ENCODE data around the gene CCS. TPM values are rescaled to one million over a fixed set of nuclear protein-coding genes. Genes with fewer than 3 reads are reported as not detected.

CCS gene
- total and polyA plus RNA-seq, 8 donors, result 16.9 to 125 (median 20.8) TPM

GRCh38 chr11:66607126-66607834 is 14.3 kb downstream of the CCS start:
- H3K27me3 ChIP-seq, result no peaks in the 10 kb centered on the region
- no peak overlapping the region for H3K4me3 ChIP-seq
- DNase-seq (peak; percentile 68 to 84 (median 70)), FAIRE-seq (no peak), ATAC-seq (peak; percentile 79 to 96 (median 91))
- no peak for TF ChIP-seq CTCF (IDR thresholded peaks at IDR 0.05)
- H3K36me3 ChIP-seq, result peaks cover 0 to 7% (median 5%) of the 10 kb centered on the region in 3 donors
- H3K27ac ChIP-seq, result peak overlapping the region in 3 of 4 donors; percentile 28 to 68 (median 62)
- H3K9me3 ChIP-seq, result no peaks in the 10 kb centered on the region
- WGBS, 2 donors, result 12 to 27% methylated on average over 8 of the region's 8 CpGs
- peaks cover 4 to 13% (median 12%) of the 10 kb centered on the region in 3 donors for H3K4me1 ChIP-seq
- intact Hi-C loops (cut with DNase I), result no loop called here

GRCh38 chr11:66609721-66610617 is 17.0 kb downstream of the CCS start:
- 41 to 58% methylated on average over 4 of the region's 4 CpGs for WGBS, 2 donors
- H3K4me1 ChIP-seq, result peaks cover 4 to 13% (median 12%) of the 10 kb centered on the region in 3 donors
- TF ChIP-seq CTCF (IDR thresholded peaks at IDR 0.05), result no peak
- FAIRE-seq, result no peak
- intact Hi-C loops (cut with DNase I), result no loop called here
- no peaks in the 10 kb centered on the region for H3K27me3 ChIP-seq
- peaks cover 0 to 7% (median 5%) of the 10 kb centered on the region in 3 donors for H3K36me3 ChIP-seq
- H3K27ac ChIP-seq, result no peak overlapping the region
- H3K4me3 ChIP-seq, result no peak overlapping the region
- ATAC-seq, result no peak
- no peaks in the 10 kb centered on the region for H3K9me3 ChIP-seq
- DNase-seq, result no peak

DNA sequence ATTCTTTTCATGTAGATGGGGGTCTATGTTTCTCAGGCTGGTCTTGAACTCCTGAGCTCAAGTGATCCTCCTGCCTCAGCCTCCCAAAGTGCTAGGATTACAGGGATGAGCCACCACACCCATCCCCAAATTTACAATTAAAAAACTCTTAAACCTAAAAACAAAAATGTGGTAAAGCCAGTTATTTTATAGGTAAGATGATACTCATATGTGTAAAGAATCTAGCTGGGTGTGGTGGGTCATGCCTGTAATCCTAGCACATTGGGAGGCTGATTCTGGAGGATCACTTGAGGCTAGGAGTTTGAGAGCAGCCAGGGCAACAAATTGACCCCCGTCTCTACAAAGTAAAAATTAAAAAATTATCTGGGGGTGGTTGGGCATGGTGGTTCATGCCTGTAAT is 19.5 kb downstream of the CCS start:
- no peak for FAIRE-seq
- intact Hi-C loops (cut with DNase I), result no loop called here

DNA sequence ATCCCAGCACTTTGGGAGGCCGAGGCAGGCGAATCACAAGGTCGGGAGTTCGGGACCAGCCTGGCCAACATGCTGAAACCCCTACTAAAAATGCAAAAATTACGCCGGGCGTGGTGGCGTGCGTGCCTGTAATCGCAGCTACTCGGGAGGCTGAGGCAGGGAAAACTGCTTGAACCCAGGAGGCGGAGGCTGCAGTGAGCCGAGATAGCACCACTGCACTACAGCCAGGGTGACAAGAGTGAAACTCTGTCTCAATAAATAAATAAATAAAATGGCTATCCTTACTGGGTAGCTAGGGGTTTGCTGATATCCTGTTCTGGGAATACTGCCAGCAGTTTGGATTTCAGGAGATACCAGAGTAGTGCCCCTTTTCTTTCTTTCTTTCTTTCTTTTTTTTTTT is 21.1 kb downstream of the CCS start:
- H3K27ac ChIP-seq, result no peak overlapping the region
- no peaks in the 10 kb centered on the region for H3K36me3 ChIP-seq
- TF ChIP-seq CTCF (IDR thresholded peaks at IDR 0.05), result no peak
- H3K4me1 ChIP-seq, result peaks cover 6 to 14% (median 12%) of the 10 kb centered on the region in 3 donors
- FAIRE-seq, result no peak
- no peak for ATAC-seq
- H3K4me3 ChIP-seq, result no peak overlapping the region
- no peaks in the 10 kb centered on the region for H3K9me3 ChIP-seq
- DNase-seq, result no peak
- intact Hi-C loops (cut with DNase I), result no loop called here
- WGBS, 2 donors, result 76 to 86% methylated on average over 13 of the region's 13 CpGs
- no peaks in the 10 kb centered on the region for H3K27me3 ChIP-seq

More for the DNA sequence above, 19.5 kb downstream of the CCS start:
- no peak for TF ChIP-seq CTCF (IDR thresholded peaks at IDR 0.05)
- Histone ChIP-seq H3K4me3 (no peak overlapping the region), H3K27me3 (no peaks in the 10 kb centered on the region), H3K9me3 (no peaks in the 10 kb centered on the region), H3K36me3 (no peaks in the 10 kb centered on the region), H3K4me1 (peaks cover 4 to 9% (median 6%) of the 10 kb centered on the region in 3 donors), H3K27ac (no peak overlapping the region)
- ATAC-seq (no peak), DNase-seq (no peak)
- WGBS, 2 donors, result 100% methylated on average over 1 of the region's 1 CpG
